AG08396 (cell line): ENCODE measurements around the gene FAM120B.
"Not testable (repeated sequence)": the region's sequence is repeated elsewhere in the genome, so short reads cannot be mapped to it uniquely, and the experiment has no call there.

ENCODE experiments used
- DNase-seq: peaks from one replicate; pipeline ENCODE4 v3.0.0; 2012; ENCODE audit warnings: low spot score, mixed read lengths

The FAM120B gene

DNA sequence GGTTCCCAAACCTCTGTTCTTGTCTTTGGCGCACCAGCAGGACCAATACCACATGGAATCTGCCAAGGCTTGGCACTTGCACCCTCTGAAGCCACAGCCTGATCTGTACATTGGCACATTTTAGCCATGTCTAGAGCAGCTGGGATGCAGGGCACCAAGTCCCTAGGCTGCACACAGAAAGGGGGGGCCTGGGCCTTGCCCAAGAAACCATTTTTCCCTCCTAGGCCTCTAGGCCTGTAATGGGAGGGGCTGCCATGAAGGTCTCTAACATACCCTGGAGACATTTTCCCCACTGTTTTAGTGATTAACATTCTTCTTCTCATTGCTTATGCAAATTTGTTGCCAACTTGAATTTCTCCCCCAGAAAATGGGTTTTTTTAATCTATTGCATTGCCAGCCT is 5.4 kb upstream of the FAM120B start:
- no peak for DNase-seq

DNA sequence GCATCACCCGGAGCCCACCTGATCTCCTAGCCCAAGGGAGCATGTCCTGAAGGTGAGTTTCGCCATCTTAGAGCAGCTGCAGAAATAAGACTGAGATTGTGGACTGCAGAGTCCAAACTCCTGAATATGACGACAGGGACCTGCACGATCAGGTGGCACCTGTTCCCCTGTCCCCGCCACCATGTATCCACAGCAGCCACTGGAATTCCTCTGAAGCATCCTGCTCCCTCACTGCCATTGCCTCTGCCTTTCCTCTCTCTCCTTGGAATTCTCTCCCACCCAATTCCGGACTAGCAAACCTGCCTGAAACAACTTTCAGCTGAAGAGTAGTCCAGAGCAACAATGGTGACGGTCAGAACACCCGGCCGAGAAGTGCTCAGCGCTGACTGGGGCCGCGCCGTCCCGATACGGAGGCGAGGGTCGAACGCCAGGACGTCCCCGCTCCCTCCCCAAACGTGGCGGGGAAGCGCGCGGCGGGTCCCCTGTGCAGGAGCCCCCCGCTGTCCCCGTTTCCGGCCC is 694 bp upstream of the FAM120B start:
- no peak for DNase-seq

DNA sequence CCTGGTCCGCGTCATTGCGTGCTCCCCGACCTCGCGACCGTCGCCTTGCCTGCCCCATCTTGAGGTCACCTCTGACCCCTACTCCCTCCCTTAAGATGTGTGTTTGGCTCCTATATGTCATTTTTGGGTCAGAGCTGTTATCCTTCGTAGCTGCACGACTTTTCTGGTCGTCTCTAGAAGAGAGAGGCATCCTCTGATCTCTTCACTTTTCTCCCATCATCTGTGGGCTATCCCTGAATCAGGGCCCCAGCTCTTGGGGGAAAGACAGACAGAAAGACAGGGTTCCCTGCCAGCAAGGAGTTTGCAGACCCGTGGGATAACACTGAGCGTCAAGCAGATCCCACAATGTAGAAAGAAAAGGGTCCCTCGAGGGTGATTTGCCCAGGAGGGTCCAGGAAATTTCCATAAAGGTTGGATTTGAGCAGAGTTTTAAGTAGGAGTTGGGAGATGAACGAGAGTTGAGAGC is 555 bp downstream of the FAM120B start:
- DNase-seq = no peak

DNA sequence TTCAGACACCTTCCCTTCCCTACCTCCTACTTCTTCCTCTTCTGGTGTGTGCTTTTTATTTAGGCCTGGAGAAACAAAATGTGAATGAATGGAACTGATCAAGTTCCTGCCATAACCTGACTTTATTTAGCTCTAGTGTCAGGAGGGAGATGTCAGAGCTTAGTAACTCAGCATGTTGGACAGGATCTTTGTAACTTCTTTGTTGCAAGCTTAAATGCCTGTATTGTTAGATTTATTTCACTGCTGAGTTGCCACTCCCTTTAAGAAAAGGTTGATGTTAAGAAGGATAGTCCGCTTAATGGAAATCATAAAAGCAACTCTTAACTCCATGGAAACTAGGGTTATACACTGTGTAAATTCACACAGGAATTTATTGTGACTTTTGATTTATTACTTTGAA is 2.2 kb downstream of the FAM120B start:
- DNase-seq = no peak

DNA sequence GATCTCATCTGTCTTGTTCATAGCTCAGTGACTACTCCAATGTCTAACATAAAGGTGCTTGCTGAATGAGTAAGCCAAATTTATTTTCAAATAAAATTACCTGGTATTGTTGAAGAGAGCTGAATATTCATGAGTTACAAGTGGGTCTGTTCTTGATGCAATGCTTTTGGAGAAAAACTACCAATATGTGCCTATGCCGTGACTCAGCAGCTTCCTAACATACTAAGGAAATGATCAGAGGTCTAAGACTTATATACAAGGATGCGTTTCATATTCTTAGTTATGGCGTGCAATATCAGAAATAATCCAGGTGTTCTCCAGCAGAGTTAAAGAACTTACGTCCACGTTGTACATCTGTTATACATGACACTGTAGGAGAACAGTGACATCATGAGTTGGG is 5.1 kb downstream of the FAM120B start:
- DNase-seq = no peak

DNA sequence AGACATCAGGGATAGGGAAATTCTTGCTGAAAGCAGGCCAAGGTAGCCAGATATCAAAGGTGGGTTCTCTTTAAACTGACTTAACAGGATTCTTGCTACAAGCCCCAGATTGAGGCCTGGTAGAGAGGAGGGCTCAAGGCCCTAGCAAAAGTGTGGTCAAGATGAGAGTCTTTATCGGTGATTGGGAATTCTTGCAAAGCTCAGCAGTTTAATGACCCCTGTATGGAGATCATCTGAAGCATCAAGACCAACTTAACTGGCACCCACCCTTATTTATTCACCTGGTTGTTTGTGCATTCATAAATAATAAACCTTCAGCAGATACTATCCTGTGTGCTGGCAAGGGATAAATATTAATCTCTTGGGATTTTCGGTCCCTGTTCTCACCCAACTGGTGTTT is 6.3 kb downstream of the FAM120B start:
- no peak for DNase-seq

DNA sequence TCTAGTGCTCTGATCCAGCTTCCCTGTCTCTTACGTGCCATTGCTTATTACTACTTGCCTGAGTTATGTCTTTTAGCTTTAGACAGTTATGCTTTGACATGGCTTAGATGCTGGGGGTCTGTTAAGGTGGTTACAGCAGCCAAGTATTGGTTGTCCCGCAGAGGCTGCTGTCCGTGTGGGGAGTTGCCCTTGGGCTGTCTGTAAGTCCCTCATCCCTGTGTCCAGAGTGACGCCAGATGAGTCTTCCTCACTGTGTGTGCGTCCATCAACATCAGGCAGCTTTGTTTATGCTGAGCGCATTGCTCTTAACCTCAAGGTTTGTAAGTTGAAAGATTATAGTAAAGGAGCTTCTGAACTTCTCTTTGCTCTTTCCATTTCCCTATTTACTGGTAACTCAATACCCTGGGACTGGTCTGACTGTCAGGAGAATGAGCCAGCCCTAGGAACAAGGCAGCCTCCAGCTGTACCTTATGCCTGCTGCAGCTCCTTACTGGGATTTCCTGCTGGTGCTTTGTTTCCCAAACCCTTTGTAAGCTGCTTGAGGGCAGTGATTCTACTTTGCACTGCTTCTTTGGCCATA is 7.2 kb downstream of the FAM120B start:
- DNase-seq = no peak

DNA sequence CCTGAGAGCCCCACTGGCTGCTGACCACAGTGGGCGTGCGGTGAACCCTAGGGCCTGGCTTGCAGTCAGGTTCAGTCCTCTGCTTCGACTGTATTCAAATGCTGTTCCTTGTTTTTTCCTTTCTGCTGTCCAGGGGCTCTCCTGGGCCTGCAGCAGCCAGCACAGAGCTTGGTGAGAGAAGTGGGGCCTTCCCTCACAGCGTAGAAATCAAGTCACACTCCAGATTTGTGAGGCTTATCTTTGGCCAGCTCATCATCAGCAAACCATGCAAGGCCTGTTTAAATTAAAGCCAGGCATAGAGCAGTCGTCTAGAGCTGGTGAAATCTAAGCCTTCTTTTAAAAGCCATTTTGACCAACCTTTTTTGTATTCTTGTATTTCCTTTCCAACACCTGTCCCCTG is 8.4 kb downstream of the FAM120B start:
- DNase-seq = no peak

DNA sequence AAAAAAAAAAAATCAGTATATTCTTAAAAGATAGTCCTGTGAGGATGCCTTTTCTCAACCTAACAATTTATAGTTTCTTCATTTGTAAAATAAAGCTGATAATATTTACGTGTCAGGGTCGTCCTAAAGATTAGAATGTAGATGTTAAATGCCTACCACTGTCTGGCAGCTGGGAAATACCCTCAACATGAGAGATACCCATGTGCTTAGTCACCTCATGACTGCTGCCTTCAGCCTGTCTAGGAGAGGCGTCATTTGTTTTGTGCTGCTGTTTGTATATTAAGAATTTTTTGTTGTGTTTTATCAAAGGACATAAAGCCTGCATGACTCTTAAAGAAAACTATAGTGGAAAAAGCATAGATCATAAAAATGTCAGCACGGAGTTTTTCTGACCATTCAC is 9.5 kb downstream of the FAM120B start:
- no peak for DNase-seq

DNA sequence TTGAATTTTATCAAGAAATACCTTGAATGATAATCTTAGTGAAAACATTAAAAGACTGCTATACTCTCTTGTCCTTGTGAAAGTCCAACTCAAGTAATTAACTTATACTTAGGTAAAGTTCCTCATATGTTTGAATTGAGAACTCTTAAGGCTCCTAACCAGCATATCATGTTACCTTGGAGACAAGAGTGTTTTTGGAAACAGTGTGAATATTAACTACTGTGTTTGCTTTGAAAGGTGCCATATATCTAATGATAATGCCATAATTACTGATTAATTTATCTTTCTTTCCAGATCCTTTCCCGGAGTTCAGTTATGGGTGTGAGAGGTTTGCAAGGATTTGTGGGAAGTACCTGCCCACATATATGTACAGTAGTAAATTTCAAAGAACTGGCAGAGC is 10.5 kb downstream of the FAM120B start:
- DNase-seq = no peak

DNA sequence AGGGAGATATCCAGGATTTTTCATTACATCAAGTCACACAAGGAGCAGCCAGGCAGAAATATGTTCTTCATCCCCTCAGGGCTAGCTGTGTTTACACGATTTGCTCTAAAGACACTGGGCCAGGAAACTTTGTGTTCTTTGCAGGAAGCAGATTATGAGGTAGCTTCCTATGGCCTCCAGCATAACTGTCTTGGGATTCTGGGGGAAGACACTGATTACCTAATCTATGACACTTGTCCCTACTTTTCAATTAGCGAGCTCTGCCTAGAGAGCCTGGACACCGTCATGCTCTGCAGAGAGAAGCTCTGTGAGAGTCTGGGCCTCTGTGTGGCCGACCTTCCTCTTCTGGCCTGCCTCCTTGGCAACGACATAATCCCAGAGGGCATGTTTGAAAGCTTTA is 11.2 kb downstream of the FAM120B start:
- no peak for DNase-seq

DNA sequence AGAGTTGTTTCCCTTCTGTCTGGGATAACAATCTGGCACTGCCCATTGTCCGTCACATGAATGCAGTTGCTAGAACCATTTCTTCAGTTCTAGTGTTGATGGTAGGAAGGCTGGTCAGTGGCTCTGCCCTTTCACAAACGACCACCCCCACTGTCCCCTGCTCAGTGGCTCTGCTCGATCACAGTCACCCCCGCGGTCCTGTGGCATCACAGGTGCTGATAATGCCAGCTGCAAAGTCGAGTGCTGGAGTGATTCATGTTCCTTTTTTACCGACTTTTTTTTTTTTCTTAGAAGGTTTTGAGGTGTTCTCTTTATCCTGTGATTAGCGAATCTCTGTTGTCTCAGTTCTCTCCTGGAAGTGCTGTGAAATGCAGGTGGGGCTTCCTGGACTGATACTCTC is 22.8 kb downstream of the FAM120B start:
- no peak for DNase-seq

DNA sequence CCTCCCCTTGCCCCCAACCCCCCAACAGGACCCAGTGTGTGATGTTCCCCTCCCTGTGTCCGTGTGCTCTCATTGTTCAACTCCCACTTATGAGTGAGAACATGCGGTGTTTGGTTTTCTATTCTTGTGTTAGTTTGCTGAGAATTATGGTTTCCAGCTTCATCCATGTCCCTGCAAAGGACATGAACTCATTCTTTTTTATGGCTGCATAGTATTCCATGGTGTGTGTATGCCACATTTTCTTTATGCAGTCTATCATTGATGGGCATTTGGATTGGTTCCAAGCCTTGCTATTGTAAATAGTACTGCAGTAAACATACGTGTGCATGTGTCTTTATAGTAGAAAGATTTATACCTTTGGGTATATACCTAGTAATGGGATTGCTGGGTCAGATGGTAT is 28.6 kb downstream of the FAM120B start:
- DNase-seq = not testable (repeated sequence)

DNA sequence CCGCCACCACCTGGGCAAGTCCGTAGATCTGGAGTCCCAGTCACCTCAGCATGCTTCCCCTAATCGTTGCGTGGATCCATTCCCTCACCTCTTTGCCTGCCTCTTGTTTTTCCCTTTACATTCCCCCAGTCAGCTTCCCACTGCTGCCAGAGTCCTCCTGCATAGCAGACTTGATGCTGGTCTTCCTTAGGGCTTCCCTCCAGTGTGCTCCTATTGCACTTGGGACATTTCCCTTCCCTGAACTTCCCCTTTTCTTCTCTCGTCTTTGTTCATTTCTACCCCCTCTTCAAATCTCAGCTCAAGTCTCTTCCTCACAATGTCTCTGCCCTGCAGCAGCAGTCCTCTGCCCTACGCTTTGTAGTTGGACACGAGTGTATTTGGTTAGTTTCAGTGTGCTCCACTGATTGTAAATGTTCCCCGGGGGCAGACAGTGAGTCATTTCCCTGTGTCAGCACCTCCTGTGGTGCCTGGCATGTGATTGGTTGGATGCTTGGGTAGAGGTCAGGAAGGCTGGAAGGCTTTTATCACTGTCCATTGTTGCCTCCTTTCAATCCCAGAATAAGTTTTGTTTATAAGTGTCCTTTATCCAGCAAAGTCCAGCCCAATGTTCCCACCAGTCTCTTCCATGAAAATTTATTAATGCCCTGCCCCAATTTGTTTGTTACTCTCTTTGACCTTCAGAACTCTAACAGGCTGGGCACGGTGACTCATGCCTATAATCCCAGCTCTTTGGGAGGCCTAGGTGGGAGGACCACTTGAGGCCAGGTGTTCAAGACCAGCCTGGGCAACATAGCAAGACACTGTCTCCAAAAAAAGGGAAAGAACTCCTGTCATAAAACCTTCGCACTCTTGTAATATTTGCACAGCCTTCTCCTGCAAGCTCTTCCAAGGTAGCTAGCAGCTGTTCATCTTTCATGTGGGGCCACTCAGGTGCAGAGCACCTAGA is 38.3 kb downstream of the FAM120B start:
- DNase-seq = peak; percentile 38

DNA sequence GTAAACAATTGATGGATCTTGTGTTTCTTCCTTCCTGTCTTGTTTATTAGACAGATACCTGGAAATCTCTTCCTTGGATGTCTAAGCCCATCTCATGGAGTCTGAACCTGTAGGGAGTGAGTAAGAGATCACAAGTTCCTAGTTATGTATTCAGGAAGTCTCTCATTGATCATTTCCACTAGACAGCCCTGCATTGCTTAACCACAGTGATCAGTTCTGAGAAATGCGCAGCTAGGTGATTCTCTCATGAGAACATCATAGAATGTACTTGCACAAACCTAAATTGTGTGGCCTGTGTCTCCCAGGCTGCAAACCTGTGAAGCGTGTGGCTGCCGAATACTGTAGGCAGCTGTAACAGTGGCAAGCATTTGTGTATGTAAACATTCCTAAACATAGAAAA is 39.1 kb downstream of the FAM120B start:
- no peak for DNase-seq

DNA sequence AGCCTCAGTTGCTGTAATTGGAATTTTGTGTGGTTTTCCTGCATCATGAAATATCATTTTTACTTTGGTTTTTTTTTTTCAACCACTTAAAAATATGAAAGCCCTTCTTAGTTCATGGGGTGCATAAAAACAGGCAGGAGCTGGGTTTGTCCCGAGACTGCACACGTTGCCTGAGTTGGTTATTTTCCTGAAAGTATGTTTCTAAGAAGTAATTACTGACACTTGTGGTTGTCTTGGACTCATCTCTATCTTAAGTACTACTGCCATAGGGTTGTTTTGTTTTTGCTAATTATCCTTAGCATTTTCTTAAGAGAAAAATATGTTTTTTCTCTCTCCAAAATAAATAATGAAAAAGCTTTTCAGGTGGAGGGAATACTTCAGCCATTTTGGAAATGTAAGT is 40.1 kb downstream of the FAM120B start:
- no peak for DNase-seq

DNA sequence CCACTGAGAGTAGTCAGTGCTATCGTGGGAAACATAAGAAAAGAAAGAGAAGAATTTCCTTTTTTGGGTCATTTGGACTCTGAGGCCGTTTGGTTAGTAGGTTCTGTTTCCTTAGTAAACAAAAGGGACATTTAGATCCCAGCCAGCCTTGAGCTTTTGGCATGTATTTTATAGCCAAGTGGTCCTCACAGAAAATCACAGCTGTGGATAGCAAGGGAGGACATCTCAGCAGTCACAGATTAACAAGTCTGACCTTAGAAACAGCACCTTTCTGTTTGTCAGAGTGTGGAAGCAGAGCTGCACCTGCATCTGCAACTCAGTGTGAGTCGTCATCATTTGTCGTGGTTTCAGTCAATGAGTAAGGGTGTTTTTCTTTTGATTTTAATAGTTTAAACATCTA is 40.5 kb downstream of the FAM120B start:
- DNase-seq = no peak

DNA sequence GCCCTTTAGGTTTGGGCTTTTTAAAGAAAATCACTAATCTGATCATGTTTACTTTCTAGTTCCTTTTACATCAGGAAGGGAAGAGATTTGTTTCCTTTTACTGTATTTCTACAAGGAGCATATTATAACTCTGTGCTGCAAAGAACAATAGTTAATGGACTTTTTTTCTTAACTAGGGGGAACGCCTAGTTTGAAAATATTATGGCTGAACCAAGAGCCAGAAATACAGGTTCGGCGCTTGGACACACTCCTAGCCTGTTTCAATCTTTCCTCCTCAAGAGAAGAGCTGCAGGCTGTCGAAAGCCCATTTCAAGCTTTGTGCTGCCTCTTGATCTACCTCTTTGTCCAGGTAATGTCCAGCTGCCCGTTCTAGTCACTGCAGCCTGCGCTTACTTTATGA is 41.4 kb downstream of the FAM120B start:
- DNase-seq = no peak

DNA sequence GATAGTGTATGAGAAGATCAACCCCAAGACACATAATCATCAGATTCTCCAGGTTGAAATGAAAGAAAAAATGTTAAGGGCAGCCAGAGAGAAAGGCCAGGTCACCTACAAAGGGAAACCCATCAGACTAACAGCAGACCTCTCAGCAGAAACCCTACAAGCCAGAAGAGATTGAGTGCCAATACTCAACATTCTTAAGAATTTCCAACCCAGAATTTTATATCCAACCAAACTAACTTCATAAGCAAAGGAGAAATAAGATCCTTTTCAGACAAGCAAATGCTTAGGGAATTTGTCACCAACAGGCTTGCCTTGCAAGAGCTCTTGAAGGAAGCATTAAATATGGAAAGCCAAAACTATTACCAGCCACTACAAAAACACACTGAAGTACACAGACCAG is 44.9 kb downstream of the FAM120B start:
- not testable (repeated sequence) for DNase-seq

DNA sequence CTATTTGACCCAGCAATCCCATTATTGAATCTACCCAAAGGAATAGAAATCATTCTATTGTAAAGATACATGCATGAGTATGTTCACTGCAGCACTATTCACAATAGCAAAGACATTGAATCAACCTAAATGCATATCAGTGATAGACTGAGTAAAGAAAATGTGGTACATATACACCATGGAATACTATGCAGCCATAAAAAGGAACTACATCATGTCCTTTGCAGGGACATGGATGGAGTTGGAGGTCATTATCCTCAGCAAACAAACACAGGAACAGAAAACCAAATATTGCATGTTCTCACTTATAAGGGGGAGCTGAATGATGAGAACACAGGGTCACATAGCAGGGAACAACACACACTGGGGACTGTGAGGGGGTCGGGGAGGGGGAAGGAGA is 48.6 kb downstream of the FAM120B start:
- not testable (repeated sequence) for DNase-seq

DNA sequence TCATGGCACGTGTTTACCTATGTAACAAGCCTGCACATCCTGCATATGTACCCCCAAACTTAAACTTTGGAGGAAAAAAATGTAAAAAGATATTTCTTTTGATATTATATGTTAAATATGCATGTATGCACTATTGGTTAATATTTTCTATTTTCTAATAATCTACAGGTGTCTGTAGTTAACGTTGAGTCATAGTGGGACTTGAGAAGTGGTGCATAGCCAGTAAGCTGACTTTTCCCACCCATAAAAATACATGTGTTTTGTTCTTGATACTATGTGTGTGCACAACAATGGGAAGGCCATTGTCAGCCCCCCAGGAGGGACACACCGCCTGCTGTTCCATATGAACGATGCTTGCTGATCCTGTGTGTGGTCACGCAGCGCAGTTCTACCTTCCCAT is 49.1 kb downstream of the FAM120B start:
- no peak for DNase-seq

DNA sequence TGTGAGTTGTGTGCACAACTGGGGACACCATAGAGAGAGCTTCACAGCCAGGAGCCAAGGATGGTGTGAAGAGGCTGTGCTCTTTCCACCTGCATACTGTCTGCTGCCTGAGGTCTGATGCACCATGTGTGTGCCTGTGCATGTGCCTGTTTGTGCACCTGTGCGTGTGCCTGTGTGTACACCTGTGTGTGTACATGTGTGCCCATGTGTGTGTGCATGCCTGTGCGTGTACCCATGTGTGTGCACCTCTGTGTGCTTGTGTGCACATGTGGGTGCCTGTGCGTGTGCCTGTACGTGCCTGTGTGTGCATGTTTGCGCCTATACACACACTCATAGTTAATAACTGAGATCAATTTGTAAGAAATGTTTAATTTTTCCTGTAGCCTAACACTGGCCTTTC is 51.3 kb downstream of the FAM120B start:
- DNase-seq = no peak

DNA sequence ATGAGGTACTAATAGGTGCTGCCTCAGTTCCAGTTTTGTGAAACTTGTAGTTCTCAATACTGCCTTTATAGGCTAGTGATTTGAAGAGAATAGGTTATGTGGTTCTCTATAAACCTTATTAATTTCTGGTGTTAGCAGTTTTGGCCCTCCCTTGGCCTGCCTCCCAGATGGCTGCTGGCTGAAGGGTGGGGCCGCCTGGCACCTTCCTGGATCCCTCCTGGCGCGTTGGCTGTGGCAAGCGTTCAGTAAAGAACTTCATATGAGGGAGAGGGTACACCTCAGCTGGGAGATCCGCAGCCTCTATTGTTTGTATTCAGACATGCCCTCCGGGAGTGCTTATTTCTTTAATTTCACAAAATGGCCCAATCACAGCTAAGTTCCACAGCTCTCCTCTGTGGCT is 51.9 kb downstream of the FAM120B start:
- no peak for DNase-seq
